ENCODE measurements around the gene RHBDL2.

GRCh38 chr1:38905985-38906384, 35.6 kb downstream of the RHBDL2 start:
- TF ChIP-seq CTCF (IDR thresholded peaks at IDR 0.05 in 4 of 5, conservative IDR thresholded peaks at IDR 0.05 in 1 of 5): no peak
- TF ChIP-seq POLR2A (IDR thresholded peaks at IDR 0.05): no peak

Data from gastrocnemius medialis (tissue), 4 donors.